K562 (cell line): ENCODE results near the gene LCN12. TPM values are rescaled to one million over a fixed set of nuclear protein-coding genes. Genes with fewer than 3 reads are reported as not detected.

Experiments
- ATAC-seq: fragments of 200-7000 bp; cut with Tn5 transposase; 3 replicates; pipeline ENCODE4 v1.9.1; 2020; ENCODE audit warnings: moderate library complexity
- BruUV-seq: library from RNA; stranded (reverse); fragments of 400-500 nt; replicated peaks from 2 replicates; lab custom pipeline; 2021; lab: Mats Ljungman, UMichigan
- CTCF ChIA-PET: fragments of 300-600 bp; formaldehyde crosslinking; extraction: SDS; loops from one replicate; lab custom pipeline; 2021; ENCODE audit warnings: low intra/inter-chr PET ratio; lab: Yijun Ruan, JAX
- POLR2A ChIA-PET: fragments of 300-600, 350-650 bp; sonication (Branson Sonifier 250); formaldehyde crosslinking; extraction: SDS; loops from one replicate; lab custom pipeline; 2021; ENCODE audit warnings: antibody characterized with exemption, inconsistent platforms; lab: Yijun Ruan, JAX
- DNase-seq, 4 experiments: peaks; one replicate each; pipeline versions ENCODE4 v3.0.0 to v3.0.0-alpha.2; 2011 to 2018; ENCODE audit warnings: low spot score in 3 of 4, mixed read lengths in 3 of 4; ENCODE audit errors: extremely low read depth in 1 of 4
- FAIRE-seq: peaks from 2 replicates; lab custom pipeline; 2011; peaks lifted over from hg19 to GRCh38; lab: Jason Lieb, UNC
- H2AFZ ChIP-seq: 2 replicates; pipeline ENCODE4 v1.6.0; 2011; ENCODE audit warnings: low read depth, low read length, control low read depth, inconsistent platforms
- H3K27ac ChIP-seq: fragments of 200-600 bp; 3 replicates; pipeline ENCODE4 v1.8.0; 2011; ENCODE audit warnings: low read depth, mild to moderate bottlenecking, control low read depth, inconsistent platforms, low read length, moderate library complexity, mixed read lengths; ENCODE audit errors: extremely low read depth
- H3K27me3 ChIP-seq, 2 experiments: fragments of 300-600 bp in 1 of 2; 2 replicates in 1 of 2; 3 replicates in 1 of 2; pipeline versions ENCODE4 v1.6.0 to v1.8.0; 2011; ENCODE audit warnings: inconsistent platforms in 2 of 2, low read length in 2 of 2, mild to moderate bottlenecking in 1 of 2, mixed read lengths in 1 of 2, moderate library complexity in 1 of 2; ENCODE audit not compliant: control insufficient read depth in 2 of 2, insufficient read depth in 2 of 2
- H3K36me3 ChIP-seq: fragments of 300-600 bp; 3 replicates; pipeline ENCODE4 v1.8.0; 2011; ENCODE audit warnings: mild to moderate bottlenecking, low read length, inconsistent platforms; ENCODE audit not compliant: control insufficient read depth, insufficient read depth
- H3K4me1 ChIP-seq, 2 experiments: fragments of 200-600 bp in 1 of 2; replicated peaks in 1 of 2; 2 replicates in 1 of 2; 3 replicates in 1 of 2; pipeline versions ENCODE4 v1.5.1 to v1.8.0; 2011; ENCODE audit warnings: inconsistent platforms in 2 of 2, low read length in 2 of 2, mild to moderate bottlenecking in 1 of 2, mixed read lengths in 1 of 2, moderate library complexity in 1 of 2; ENCODE audit not compliant: control insufficient read depth in 2 of 2, insufficient read depth in 2 of 2
- H3K4me2 ChIP-seq: 2 replicates; pipeline ENCODE4 v1.6.1; 2011; ENCODE audit warnings: low read length, control low read depth, inconsistent platforms, mixed read lengths; ENCODE audit not compliant: insufficient read depth
- H3K4me3 ChIP-seq: fragments of 200-600 bp; sonication (generic), shearing (Covaris generic); 2 replicates; pipeline ENCODE4 v1.5.1; 2016; ENCODE audit warnings: control low read depth, inconsistent platforms
- H3K79me2 ChIP-seq: fragments of 200-600 bp; 3 replicates; pipeline ENCODE4 v1.8.0; 2011; ENCODE audit warnings: low read length, inconsistent platforms; ENCODE audit not compliant: control insufficient read depth, insufficient read depth
- H3K9ac ChIP-seq, 2 experiments: 2 replicates each; pipeline versions ENCODE4 v1.6.0 to v1.6.1; 2011; ENCODE audit warnings: low read depth in 2 of 2, low read length in 2 of 2, control low read depth in 1 of 2, inconsistent platforms in 1 of 2, mild to moderate bottlenecking in 1 of 2, mixed read lengths in 1 of 2; ENCODE audit not compliant: insufficient read depth in 1 of 2
- H3K9me1 ChIP-seq: one replicate; pipeline ENCODE4 v1.6.0; 2011; ENCODE audit warnings: inconsistent platforms, mild to moderate bottlenecking, low read length, moderate library complexity; ENCODE audit not compliant: control insufficient read depth, insufficient read depth
- H3K9me3 ChIP-seq: replicated peaks from 2 replicates; pipeline ENCODE4 v1.5.1; 2011; ENCODE audit warnings: low read depth, low read length, inconsistent platforms; ENCODE audit not compliant: control insufficient read depth, insufficient read depth
- H4K20me1 ChIP-seq: replicated peaks from 2 replicates; pipeline ENCODE4 v1.6.1; 2011; ENCODE audit warnings: low read length, inconsistent platforms, mixed read lengths; ENCODE audit not compliant: control insufficient read depth, insufficient read depth
- FOXA1 ChIP-seq: fragments of 450-650 bp; IDR thresholded peaks from 2 replicates; pipeline ENCODE4 v1.6.1; 2016; ENCODE audit warnings: mild to moderate bottlenecking, borderline replicate concordance
- PTTG1 ChIP-seq: fragments of 450-650 bp; IDR thresholded peaks from 2 replicates; pipeline ENCODE4 v1.6.1; 2016; ENCODE audit warnings: low read depth, mild to moderate bottlenecking, missing genetic modification characterization, missing compliant biosample characterization
- ZNF408 ChIP-seq: fragments of 250-450 bp; sonication (Bioruptor Pico); IDR thresholded peaks from 2 replicates; pipeline ENCODE4 v1.4.0; 2020; ENCODE audit warnings: low read depth, mild to moderate bottlenecking, moderate library complexity
- WGBS: fragments of 100-300 bp; shearing (Covaris generic); methylation state at CpG from one replicate; pipeline ENCODE4 v1.1.6; 2016; ENCODE audit warnings: low coverage, mixed read lengths; ENCODE audit not compliant: insufficient coverage; ENCODE audit errors: missing lambda C conversion rate; 5-methylcytosine and 5-hydroxymethylcytosine counted together
- in situ Hi-C: fragments of 300-500 bp; cut with MboI; formaldehyde crosslinking; loops from 4 replicates; pipeline ENCODE4 v1.15.0; 2018; ENCODE audit warnings: inconsistent platforms, mixed read lengths
- intact Hi-C: fragments of 100-400 bp; cut with micrococcal nuclease; formaldehyde crosslinking; loops from 2 replicates; pipeline ENCODE4 v1.14.2; 2022
- polyA plus RNA-seq, 8 experiments: library from polyadenylated mRNA; depleted of rRNA in 4 of 8; stranded (reverse) in 5 of 8; unstranded in 3 of 8; fragments of >200 nt; fragmentation: Nextera tagmentation in 2 of 8; fragmentation: Illumina TruSeq in 1 of 8; extraction: Ambion mirVana in 2 of 8; extraction: Trizol in 1 of 8; gene quantifications; 2 replicates each; pipeline versions ENCODE4 v1.2.1 to v1.2.3, GENCODE V29; 2011 to 2014; ENCODE audit warnings: inconsistent platforms in 1 of 8, missing spikeins in 1 of 8
- total RNA-seq, 7 experiments: library from RNA; depleted of rRNA in 6 of 7; stranded (reverse); fragments of >200 nt in 6 of 7; fragmentation: Illumina TruSeq in 2 of 7; extraction: Trizol in 2 of 7; gene quantifications; 2 replicates each; pipeline versions ENCODE4 v1.2.1 to v1.2.3, GENCODE V29; 2011 to 2021; ENCODE audit warnings: low replicate concordance in 1 of 7
- TF ChIP-seq, protein P1 (sequence below): fragments of 450-650 bp; IDR thresholded peaks from 2 replicates; pipeline ENCODE4 v1.6.1; 2017; ENCODE audit warnings: antibody characterized with exemption, mild to moderate bottlenecking

LCN12 gene
- total and polyA plus RNA-seq, 9 of the 15 experiments (the other 6 are each of a cell fraction or from before 2014, with no cell fraction given): 0.05 TPM; not detected in 8

DNA sequence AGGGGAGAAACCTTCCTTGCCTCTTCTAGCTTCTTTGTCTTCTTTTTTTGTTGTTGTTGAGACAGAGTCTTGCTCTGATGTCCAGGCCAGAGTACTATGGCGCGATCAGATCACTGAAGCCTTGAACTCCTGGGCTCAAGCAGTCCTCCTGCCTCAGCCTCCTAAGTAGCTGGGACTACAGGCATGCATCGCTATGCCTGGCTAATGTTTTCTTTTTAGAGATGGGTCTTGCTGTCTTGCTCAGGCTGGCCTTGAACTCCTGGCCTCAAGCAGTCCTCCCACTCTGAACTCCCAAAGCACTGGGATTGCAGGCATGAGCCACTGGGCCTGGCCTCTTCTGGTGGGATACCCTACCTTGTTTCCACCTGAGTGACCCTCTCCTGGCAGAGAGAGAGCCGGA lies 36.8 kb downstream of the LCN12 start:
- H3K9me3 ChIP-seq: peaks cover 6% of the 10 kb centered on the region
- BruUV-seq: no TSS peak
- peaks cover 10 to 47% of the 10 kb centered on the region in 2 experiments; a peak in 4 of 5 replicates for H3K4me1 ChIP-seq
- 66% methylated on average over 3 of the region's 4 CpGs for WGBS
- in situ Hi-C loops (no loop called here), intact Hi-C loops (no loop called here)
- H3K9ac ChIP-seq: no peak overlapping the region; a peak in 1 of 4 replicates
- no peak for FAIRE-seq
- no peak overlapping the region for H3K27ac ChIP-seq
- peaks cover 9% of the 10 kb centered on the region; the same call in 1 of the 3 replicates for H3K36me3 ChIP-seq
- no peak for DNase-seq
- POLR2A ChIA-PET: interaction anchor here (1.5 kb wide), 1 partner anchor 11 kb away, joined by 4 read pairs; no protein-coding TSS in a partner anchor
- TF ChIP-seq FOXA1 (no peak), ZNF408 (CRISPR knock-in tag) (no peak), PTTG1 (tag) (no peak)
- TF ChIP-seq, protein P1, sequence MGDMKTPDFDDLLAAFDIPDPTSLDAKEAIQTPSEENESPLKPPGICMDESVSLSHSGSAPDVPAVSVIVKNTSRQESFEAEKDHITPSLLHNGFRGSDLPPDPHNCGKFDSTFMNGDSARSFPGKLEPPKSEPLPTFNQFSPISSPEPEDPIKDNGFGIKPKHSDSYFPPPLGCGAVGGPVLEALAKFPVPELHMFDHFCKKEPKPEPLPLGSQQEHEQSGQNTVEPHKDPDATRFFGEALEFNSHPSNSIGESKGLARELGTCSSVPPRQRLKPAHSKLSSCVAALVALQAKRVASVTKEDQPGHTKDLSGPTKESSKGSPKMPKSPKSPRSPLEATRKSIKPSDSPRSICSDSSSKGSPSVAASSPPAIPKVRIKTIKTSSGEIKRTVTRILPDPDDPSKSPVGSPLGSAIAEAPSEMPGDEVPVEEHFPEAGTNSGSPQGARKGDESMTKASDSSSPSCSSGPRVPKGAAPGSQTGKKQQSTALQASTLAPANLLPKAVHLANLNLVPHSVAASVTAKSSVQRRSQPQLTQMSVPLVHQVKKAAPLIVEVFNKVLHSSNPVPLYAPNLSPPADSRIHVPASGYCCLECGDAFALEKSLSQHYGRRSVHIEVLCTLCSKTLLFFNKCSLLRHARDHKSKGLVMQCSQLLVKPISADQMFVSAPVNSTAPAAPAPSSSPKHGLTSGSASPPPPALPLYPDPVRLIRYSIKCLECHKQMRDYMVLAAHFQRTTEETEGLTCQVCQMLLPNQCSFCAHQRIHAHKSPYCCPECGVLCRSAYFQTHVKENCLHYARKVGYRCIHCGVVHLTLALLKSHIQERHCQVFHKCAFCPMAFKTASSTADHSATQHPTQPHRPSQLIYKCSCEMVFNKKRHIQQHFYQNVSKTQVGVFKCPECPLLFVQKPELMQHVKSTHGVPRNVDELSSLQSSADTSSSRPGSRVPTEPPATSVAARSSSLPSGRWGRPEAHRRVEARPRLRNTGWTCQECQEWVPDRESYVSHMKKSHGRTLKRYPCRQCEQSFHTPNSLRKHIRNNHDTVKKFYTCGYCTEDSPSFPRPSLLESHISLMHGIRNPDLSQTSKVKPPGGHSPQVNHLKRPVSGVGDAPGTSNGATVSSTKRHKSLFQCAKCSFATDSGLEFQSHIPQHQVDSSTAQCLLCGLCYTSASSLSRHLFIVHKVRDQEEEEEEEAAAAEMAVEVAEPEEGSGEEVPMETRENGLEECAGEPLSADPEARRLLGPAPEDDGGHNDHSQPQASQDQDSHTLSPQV: 0 out of 2 replicates have a peak, but pooled peaks have one; percentile 29
- no peak overlapping the region for H3K4me2 ChIP-seq
- H3K79me2 ChIP-seq: peaks cover 16% of the 10 kb centered on the region
- no peaks in the 10 kb centered on the region for H4K20me1 ChIP-seq
- no peaks in the 10 kb centered on the region for H3K27me3 ChIP-seq
- CTCF ChIA-PET: no interaction called here
- no peaks in the 10 kb centered on the region for H3K9me1 ChIP-seq
- ATAC-seq: no peak
- no peak overlapping the region for H3K4me3 ChIP-seq
- H2AFZ ChIP-seq: peak overlapping the region; percentile 58
